NCI-H2171 (cell line): ENCODE data around the gene P2RX2.

ENCODE experiments used
- DNase-seq: peaks from one replicate; lab custom pipeline; 2025; lab: John Stamatoyannopoulos, UW

Gene P2RX2

GRCh38 chr12:132618683-132619043 lies at the start of gene P2RX2:
P2RX2 (plus strand) TSS chr12:132618776; CDS start chr12:132618817, 41 bp downstream.
- DNase-seq, result no peak

- DNase-seq, result no peak
Observed at GRCh38 chr12:132568826-132569480, 49.6 kb upstream of the P2RX2 start.

GRCh38 chr12:132569856-132570480 lies 48.6 kb upstream of the P2RX2 start:
- DNase-seq, result no peak

- DNase-seq, result no peak
Observed at GRCh38 chr12:132570635-132571034, 47.9 kb upstream of the P2RX2 start.

GRCh38 chr12:132571051-132571450 lies 47.5 kb upstream of the P2RX2 start:
- no peak for DNase-seq

- no peak for DNase-seq
Observed at GRCh38 chr12:132571598-132571997, 47.0 kb upstream of the P2RX2 start.

- DNase-seq, result no peak
Observed at GRCh38 chr12:132572106-132572505, 46.5 kb upstream of the P2RX2 start.

GRCh38 chr12:132572801-132573760 lies 45.5 kb upstream of the P2RX2 start:
- DNase-seq, result no peak

- no peak for DNase-seq
Observed at GRCh38 chr12:132574271-132574996, 44.1 kb upstream of the P2RX2 start.

- no peak for DNase-seq
Observed at GRCh38 chr12:132575661-132576060, 42.9 kb upstream of the P2RX2 start.

- DNase-seq, result no peak
Observed at GRCh38 chr12:132576701-132577100, 41.9 kb upstream of the P2RX2 start.

GRCh38 chr12:132577191-132577920 lies 41.2 kb upstream of the P2RX2 start:
- DNase-seq, result no peak

GRCh38 chr12:132578118-132578517 lies 40.5 kb upstream of the P2RX2 start:
- no peak for DNase-seq

- no peak for DNase-seq
Observed at GRCh38 chr12:132578826-132579225, 39.8 kb upstream of the P2RX2 start.

- DNase-seq, result no peak
Observed at GRCh38 chr12:132579744-132580143, 38.8 kb upstream of the P2RX2 start.

GRCh38 chr12:132580701-132581292 lies 37.8 kb upstream of the P2RX2 start:
- no peak for DNase-seq

GRCh38 chr12:132581348-132582057 lies 37.1 kb upstream of the P2RX2 start:
- no peak for DNase-seq

- DNase-seq, result no peak
Observed at GRCh38 chr12:132582058-132582420, 36.5 kb upstream of the P2RX2 start.

- DNase-seq, result no peak
Observed at GRCh38 chr12:132582582-132583410, 35.8 kb upstream of the P2RX2 start.

GRCh38 chr12:132583411-132583710 lies 35.2 kb upstream of the P2RX2 start:
- no peak for DNase-seq
